Endodermal cell (in vitro differentiated cells): Measurements from ENCODE around the gene HBA2. TPM values are rescaled to one million over a fixed set of nuclear protein-coding genes. Genes with fewer than 3 reads are reported as not detected.
"Not testable (repeated sequence)": the region's sequence is repeated elsewhere in the genome, so short reads cannot be mapped to it uniquely, and the experiment has no call there.

Experiments
- DNase-seq: peaks from one replicate; pipeline ENCODE4 v3.0.0-alpha.2; 2017
- H3K27ac ChIP-seq: 2 replicates; pipeline ENCODE4 v1.5.1; 2013; ENCODE audit warnings: mild to moderate bottlenecking, low read depth, low read length, moderate library complexity
- H3K27me3 ChIP-seq: 2 replicates; pipeline ENCODE4 v1.6.1; 2013; ENCODE audit warnings: mild to moderate bottlenecking, low read length, moderate library complexity; ENCODE audit not compliant: insufficient read depth, control insufficient read depth, poor library complexity, severe bottlenecking
- H3K36me3 ChIP-seq: 2 replicates; pipeline ENCODE4 v1.7.0; 2013; ENCODE audit warnings: mild to moderate bottlenecking, low read length, moderate library complexity; ENCODE audit not compliant: control insufficient read depth, insufficient read depth
- H3K4me1 ChIP-seq: one replicate; pipeline ENCODE4 v1.7.0; 2013; ENCODE audit warnings: low read length; ENCODE audit not compliant: control insufficient read depth, insufficient read depth
- H3K4me3 ChIP-seq: 2 replicates; pipeline ENCODE4 v1.5.1; 2013; ENCODE audit warnings: mild to moderate bottlenecking, low read length, moderate library complexity
- H3K9ac ChIP-seq: 2 replicates; pipeline ENCODE4 v1.6.1; 2013; ENCODE audit warnings: mild to moderate bottlenecking, low read length, moderate library complexity; ENCODE audit not compliant: poor library complexity, severe bottlenecking; ENCODE audit errors: extremely low read depth
- H3K9me3 ChIP-seq: 2 replicates; pipeline ENCODE4 v1.6.1; 2013; ENCODE audit warnings: mild to moderate bottlenecking, low read length, moderate library complexity; ENCODE audit not compliant: control insufficient read depth
- H3K27ac Mint-ChIP-seq: 2 replicates; pipeline ENCODE4 v1.8.0; 2020; ENCODE audit warnings: mixed read lengths
- H3K27me3 Mint-ChIP-seq: 2 replicates; pipeline ENCODE4 v1.8.0; 2021; ENCODE audit warnings: mild to moderate bottlenecking, mixed read lengths; ENCODE audit not compliant: insufficient read depth
- H3K36me3 Mint-ChIP-seq: 2 replicates; pipeline ENCODE4 v1.8.0; 2020; ENCODE audit warnings: low read depth, mixed read lengths
- H3K4me1 Mint-ChIP-seq: 2 replicates; pipeline ENCODE4 v1.8.0; 2020; ENCODE audit warnings: mixed read lengths
- H3K4me3 Mint-ChIP-seq: 2 replicates; pipeline ENCODE4 v1.8.0; 2020; ENCODE audit warnings: mild to moderate bottlenecking, moderate library complexity, mixed read lengths
- H3K9me3 Mint-ChIP-seq: 2 replicates; pipeline ENCODE4 v1.8.0; 2020; ENCODE audit warnings: mild to moderate bottlenecking, mixed read lengths
- CTCF ChIP-seq: fragments of 200-600 bp; sonication (generic); conservative IDR thresholded peaks from 2 replicates; pipeline ENCODE4 v1.5.0; 2021; ENCODE audit warnings: antibody characterized with exemption, mild to moderate bottlenecking
- WGBS, 2 experiments: methylation state at CpG; one replicate each; pipeline versions ENCODE4 v1.1.5 to v1.1.7; 2013; ENCODE audit warnings: missing lambda C conversion rate in 2 of 2, mixed read lengths in 1 of 2; ENCODE audit not compliant: insufficient coverage in 1 of 2, insufficient read length in 1 of 2; 5-methylcytosine and 5-hydroxymethylcytosine counted together
- total RNA-seq, 2 donors: library from RNA; stranded (reverse); fragmentation: NEBNext Ultra II Directional in 1 of 2; extraction: Animal tissue kit (Norgen Biotek cat#: 25700) in 1 of 2; gene quantifications; 2 replicates in 1 of 2; 3 replicates in 1 of 2; pipeline ENCODE4 v1.2.1, GENCODE V29; 2021

Gene HBA2
- total RNA-seq, 2 donors from 2014 or later = 1.2 TPM; not detected in 1

- 89 to 92% methylated on average over 10 to 17 of the region's 17 CpGs for WGBS, 2 experiments
- Mint-ChIP-seq H3K9me3 (peaks cover 2% of the 10 kb centered on the region), H3K36me3 (no peaks in the 10 kb centered on the region), H3K4me3 (no peak within 1 kb of the TSS), H3K4me1 (peaks cover 5% of the 10 kb centered on the region), H3K27me3 (peaks cover 75% of the 10 kb centered on the region), H3K27ac (no peak within 1 kb of the TSS)
- no peaks in the 10 kb centered on the region for H3K4me1 ChIP-seq
- no peak for TF ChIP-seq CTCF
- DNase-seq = no peak
- H3K4me3 ChIP-seq = no peak within 1 kb of the TSS
- no peak within 1 kb of the TSS for H3K27ac ChIP-seq
- peaks cover 76% of the 10 kb centered on the region for H3K27me3 ChIP-seq
- no peaks in the 10 kb centered on the region for H3K36me3 ChIP-seq
- no peak within 1 kb of the TSS for H3K9ac ChIP-seq
- no peaks in the 10 kb centered on the region for H3K9me3 ChIP-seq
Measured at GRCh38 chr16:152141-153128, 20.2 kb upstream of the HBA2 start, which contains the start of gene HBZ. Gene HBZ (plus strand): TSS chr16:152644. CDS start chr16:152910, 266 bp downstream.

- H3K27me3 ChIP-seq = peaks cover 82% of the 10 kb centered on the region
- H3K36me3 Mint-ChIP-seq, H3K36me3 ChIP-seq, H3K4me3 Mint-ChIP-seq, H3K4me3 ChIP-seq, H3K27ac ChIP-seq, H3K27ac Mint-ChIP-seq, H3K9ac ChIP-seq, DNase-seq, H3K4me1 ChIP-seq, H3K9me3 ChIP-seq, H3K9me3 Mint-ChIP-seq, H3K4me1 Mint-ChIP-seq: not testable (repeated sequence)
- WGBS, 2 experiments = 50 to 88% methylated on average over 1 to 2 of the region's 6 CpGs
- peaks cover 82% of the 10 kb centered on the region for H3K27me3 Mint-ChIP-seq
Measured at GRCh38 chr16:153129-153521, 19.6 kb upstream of the HBA2 start.

- DNase-seq, H3K9me3 Mint-ChIP-seq, H3K4me3 ChIP-seq, H3K27ac ChIP-seq, H3K9me3 ChIP-seq, H3K36me3 Mint-ChIP-seq, H3K4me1 ChIP-seq, H3K27ac Mint-ChIP-seq, H3K9ac ChIP-seq, H3K36me3 ChIP-seq, H3K4me1 Mint-ChIP-seq: not testable (repeated sequence)
- no CpG with 5 or more reads among the region's 74 CpGs for WGBS, 2 experiments
- peaks cover 81% of the 10 kb centered on the region for H3K27me3 Mint-ChIP-seq
- peak overlapping the region; percentile 57 for H3K4me3 Mint-ChIP-seq
- peaks cover 83% of the 10 kb centered on the region for H3K27me3 ChIP-seq
Measured at GRCh38 chr16:153550-154216, 19.0 kb upstream of the HBA2 start.
